Nephron (organoid): ENCODE data around the gene GDF7.

Experiments
- H3K27ac Mint-ChIP-seq, 3 experiments: 2 replicates each; pipeline ENCODE4 v1.8.0; 2020; ENCODE audit warnings: mixed read lengths in 3 of 3, mild to moderate bottlenecking in 2 of 3, moderate library complexity in 1 of 3
- H3K27me3 Mint-ChIP-seq: 2 replicates; pipeline ENCODE4 v1.8.0; 2021; ENCODE audit warnings: low read depth, mild to moderate bottlenecking, moderate library complexity, mixed read lengths
- H3K36me3 Mint-ChIP-seq: 2 replicates; pipeline ENCODE4 v1.8.0; 2020; ENCODE audit warnings: low read depth, mixed read lengths
- H3K4me1 Mint-ChIP-seq: 2 replicates; pipeline ENCODE4 v1.8.0; 2020; ENCODE audit warnings: mixed read lengths
- H3K4me3 Mint-ChIP-seq, 3 experiments: 2 replicates each; pipeline ENCODE4 v1.8.0; 2020; ENCODE audit warnings: mild to moderate bottlenecking in 3 of 3, mixed read lengths in 3 of 3, moderate library complexity in 2 of 3
- H3K9me3 Mint-ChIP-seq: 2 replicates; pipeline ENCODE4 v1.8.0; 2020; ENCODE audit warnings: mixed read lengths
- TF ChIP-seq, protein P1 (sequence below), 3 experiments: fragments of 200-600 bp; sonication (generic); IDR thresholded peaks; one replicate each; pipeline ENCODE4 v1.5.0; 2021; ENCODE audit warnings: antibody characterized with exemption in 3 of 3; ENCODE audit not compliant: unreplicated experiment in 3 of 3

GDF7 gene

DNA sequence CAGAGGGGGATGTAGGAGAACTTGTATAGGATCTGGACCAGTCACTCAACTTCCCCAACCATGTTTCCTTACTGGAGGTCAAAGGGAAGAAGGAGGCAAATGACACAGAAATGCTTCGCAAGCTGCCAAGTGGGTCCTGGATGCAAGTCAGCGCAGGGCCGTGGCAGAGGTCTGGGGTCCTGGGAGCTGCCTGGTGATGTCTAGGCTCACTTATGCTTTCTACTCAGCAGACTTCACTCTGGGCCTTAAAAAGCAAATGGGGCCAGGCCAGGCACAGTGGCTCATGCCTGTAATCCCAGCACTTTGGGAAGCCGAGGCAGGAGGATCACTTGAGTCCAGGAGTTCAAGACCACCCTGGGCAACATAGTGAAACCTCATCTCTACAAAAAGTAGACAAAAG lies 36.0 kb upstream of the GDF7 start:
- peaks cover 7% of the 10 kb centered on the region for H3K27me3 Mint-ChIP-seq
- H3K4me1 Mint-ChIP-seq: peaks cover 51% of the 10 kb centered on the region
- no peaks in the 10 kb centered on the region for H3K36me3 Mint-ChIP-seq
- H3K9me3 Mint-ChIP-seq: no peaks in the 10 kb centered on the region
- H3K27ac Mint-ChIP-seq: no peak overlapping the region
- TF ChIP-seq, protein P1, sequence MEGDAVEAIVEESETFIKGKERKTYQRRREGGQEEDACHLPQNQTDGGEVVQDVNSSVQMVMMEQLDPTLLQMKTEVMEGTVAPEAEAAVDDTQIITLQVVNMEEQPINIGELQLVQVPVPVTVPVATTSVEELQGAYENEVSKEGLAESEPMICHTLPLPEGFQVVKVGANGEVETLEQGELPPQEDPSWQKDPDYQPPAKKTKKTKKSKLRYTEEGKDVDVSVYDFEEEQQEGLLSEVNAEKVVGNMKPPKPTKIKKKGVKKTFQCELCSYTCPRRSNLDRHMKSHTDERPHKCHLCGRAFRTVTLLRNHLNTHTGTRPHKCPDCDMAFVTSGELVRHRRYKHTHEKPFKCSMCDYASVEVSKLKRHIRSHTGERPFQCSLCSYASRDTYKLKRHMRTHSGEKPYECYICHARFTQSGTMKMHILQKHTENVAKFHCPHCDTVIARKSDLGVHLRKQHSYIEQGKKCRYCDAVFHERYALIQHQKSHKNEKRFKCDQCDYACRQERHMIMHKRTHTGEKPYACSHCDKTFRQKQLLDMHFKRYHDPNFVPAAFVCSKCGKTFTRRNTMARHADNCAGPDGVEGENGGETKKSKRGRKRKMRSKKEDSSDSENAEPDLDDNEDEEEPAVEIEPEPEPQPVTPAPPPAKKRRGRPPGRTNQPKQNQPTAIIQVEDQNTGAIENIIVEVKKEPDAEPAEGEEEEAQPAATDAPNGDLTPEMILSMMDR (IDR thresholded peaks at IDR 0.05; ENCODE audit: unreplicated experiment in 3 of 3): no peak
- no peak overlapping the region for H3K4me3 Mint-ChIP-seq

DNA sequence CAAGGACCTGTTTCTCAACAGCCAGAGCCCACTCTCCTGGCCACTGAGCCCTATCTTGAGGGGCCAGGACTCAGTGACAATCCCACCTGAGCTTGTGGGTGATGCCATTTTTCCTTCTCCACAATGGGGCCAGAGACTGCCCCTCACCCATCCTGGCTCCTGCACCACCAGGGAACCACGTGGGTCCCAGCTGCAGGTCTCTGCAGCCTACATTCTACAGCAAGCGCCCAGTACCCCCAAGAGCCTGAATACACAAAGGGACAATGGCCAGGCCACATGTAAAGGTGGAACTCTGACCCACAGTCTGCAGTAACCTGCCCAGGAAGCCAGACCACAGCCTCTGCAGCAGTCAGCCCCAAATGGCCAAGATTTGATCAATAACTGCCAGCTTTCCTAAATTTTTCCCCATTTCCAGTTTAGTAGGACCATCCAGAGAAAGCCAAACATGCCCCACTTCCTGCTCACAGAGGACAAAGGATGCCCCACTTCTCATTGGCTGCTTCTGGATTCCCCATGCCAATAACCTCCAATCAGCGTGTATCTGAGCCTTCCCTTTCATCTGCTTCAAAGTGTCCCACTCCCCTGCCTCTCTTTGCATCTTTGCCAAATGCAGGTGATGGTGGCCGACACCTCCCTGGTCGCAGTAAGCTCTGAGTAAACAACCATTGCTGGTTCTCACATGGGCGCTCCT lies 35.2 kb upstream of the GDF7 start:
- TF ChIP-seq, protein P1 (IDR thresholded peaks at IDR 0.05; ENCODE audit: unreplicated experiment in 3 of 3): no peak
- H3K36me3 Mint-ChIP-seq: no peaks in the 10 kb centered on the region
- peaks cover 48% of the 10 kb centered on the region for H3K4me1 Mint-ChIP-seq
- no peak overlapping the region for H3K4me3 Mint-ChIP-seq
- no peaks in the 10 kb centered on the region for H3K9me3 Mint-ChIP-seq
- no peak overlapping the region for H3K27ac Mint-ChIP-seq
- H3K27me3 Mint-ChIP-seq: peaks cover 7% of the 10 kb centered on the region

DNA sequence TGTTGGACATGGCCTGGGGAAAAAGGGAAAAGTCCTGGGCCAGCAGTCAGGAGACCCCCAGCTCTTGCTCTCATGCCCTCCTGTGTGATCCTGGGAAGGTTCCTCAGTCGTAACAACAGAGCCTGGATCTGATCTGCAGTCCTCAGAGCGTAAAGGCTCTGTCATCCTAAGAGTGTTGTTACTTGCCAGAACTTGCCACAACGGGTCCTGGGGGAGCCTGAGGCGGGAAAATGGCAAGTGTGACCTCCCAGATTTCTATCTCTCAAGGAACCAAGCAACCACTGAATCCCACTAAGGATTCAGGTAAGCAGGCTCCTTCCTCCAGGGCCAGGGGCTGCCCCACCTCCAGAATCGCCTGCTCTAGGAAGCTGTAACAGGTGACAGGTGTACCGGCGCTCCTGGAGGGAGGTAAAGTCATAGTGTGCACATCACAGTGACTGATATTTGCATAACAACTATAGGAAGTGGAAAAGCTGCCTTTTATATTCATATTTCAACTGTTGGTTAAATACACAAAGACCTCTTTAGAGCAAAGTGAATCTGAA lies 34.4 kb upstream of the GDF7 start:
- no peaks in the 10 kb centered on the region for H3K9me3 Mint-ChIP-seq
- TF ChIP-seq, protein P1 (IDR thresholded peaks at IDR 0.05; ENCODE audit: unreplicated experiment in 3 of 3): no peak
- H3K27ac Mint-ChIP-seq: no peak overlapping the region
- peaks cover 7% of the 10 kb centered on the region for H3K27me3 Mint-ChIP-seq
- no peak overlapping the region for H3K4me3 Mint-ChIP-seq
- peaks cover 43% of the 10 kb centered on the region for H3K4me1 Mint-ChIP-seq
- no peaks in the 10 kb centered on the region for H3K36me3 Mint-ChIP-seq

DNA sequence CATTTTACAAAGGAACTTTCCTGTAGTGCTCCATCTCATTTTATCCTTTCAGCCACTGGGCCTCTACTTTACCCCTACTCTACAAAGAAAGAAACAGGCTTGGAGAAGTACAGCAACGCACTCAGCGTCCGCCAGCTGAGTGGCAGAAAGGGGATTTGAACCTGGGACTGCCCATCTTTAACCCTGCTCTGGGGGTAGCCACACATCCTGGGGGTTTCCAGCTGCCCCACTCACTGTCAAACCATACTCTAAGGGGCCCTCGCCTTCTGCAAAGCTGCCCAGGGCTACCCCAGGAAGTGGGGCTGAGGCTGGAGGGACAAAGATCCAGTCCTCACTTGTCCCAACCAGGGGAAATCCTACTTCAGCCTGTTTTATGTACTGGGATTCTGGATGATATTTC lies 33.9 kb upstream of the GDF7 start:
- no peak overlapping the region for H3K4me3 Mint-ChIP-seq
- no peak overlapping the region for H3K27ac Mint-ChIP-seq
- H3K4me1 Mint-ChIP-seq: peaks cover 41% of the 10 kb centered on the region
- H3K27me3 Mint-ChIP-seq: peaks cover 7% of the 10 kb centered on the region
- H3K36me3 Mint-ChIP-seq: no peaks in the 10 kb centered on the region
- TF ChIP-seq, protein P1 (IDR thresholded peaks at IDR 0.05; ENCODE audit: unreplicated experiment in 3 of 3): no peak
- no peaks in the 10 kb centered on the region for H3K9me3 Mint-ChIP-seq

DNA sequence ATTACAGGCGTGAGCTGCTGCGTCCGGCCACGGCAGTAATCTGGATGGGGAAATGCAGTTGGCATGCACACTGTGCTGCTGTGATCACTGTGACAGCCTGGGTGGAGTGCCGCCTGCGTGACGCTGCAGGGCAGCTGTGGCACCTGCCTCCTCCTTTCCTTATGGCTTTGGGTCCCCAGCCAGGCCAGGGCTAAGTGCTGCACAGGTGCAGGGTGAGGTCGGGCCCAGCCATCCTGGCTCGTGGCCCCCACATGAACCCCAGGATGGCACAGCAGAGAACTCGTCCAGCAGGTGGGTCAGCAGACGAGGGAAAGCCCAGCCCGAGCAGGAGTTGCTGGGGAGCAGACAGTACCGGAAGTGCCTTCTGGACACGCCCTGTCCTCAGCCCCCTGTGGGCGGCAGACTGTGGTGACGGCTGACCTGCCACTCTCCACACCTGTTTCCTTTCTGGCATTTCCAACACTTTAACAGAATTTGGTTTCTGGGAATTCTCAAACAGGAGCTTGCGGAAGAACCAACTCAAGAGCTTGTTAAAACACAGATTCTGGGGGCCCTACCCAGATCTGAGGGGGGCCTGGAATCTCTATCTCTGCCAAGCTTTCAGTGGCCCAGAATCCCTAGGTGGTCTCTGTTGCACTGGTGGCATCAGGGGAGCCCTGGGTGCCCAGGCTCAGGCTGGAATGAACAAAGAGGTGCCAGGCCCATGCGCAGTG lies 33.0 kb upstream of the GDF7 start:
- Mint-ChIP-seq H3K36me3 (no peaks in the 10 kb centered on the region), H3K27ac (peak overlapping the region in 2 of 3 experiments; percentile 67 to 88), H3K4me3 (no peak overlapping the region), H3K4me1 (peaks cover 37% of the 10 kb centered on the region), H3K27me3 (peaks cover 6% of the 10 kb centered on the region), H3K9me3 (no peaks in the 10 kb centered on the region)
- TF ChIP-seq, protein P1 (IDR thresholded peaks at IDR 0.05; ENCODE audit: unreplicated experiment in 3 of 3): no peak
